ENCODE results near the gene FAM131A. TPM values are rescaled to one million over a fixed set of nuclear protein-coding genes. Genes with fewer than 3 reads are reported as not detected.

The FAM131A gene
- total RNA-seq, 1 experiment from 2014 or later, result 14.4 TPM

- TF ChIP-seq CTCF (conservative IDR thresholded peaks at IDR 0.05), result no peak
- no peak overlapping the region for H4K8ac ChIP-seq (replicated peaks; ENCODE audit: insufficient read length, low read depth, low read length)
- H3T11ph ChIP-seq (ENCODE audit: low read length), result no peak overlapping the region
- H3K9me3 Mint-ChIP-seq, result no peaks in the 10 kb centered on the region; a peak in 1 of 5 replicates
- H3K27me3 ChIP-seq (ENCODE audit: insufficient read depth, low read length), result no peaks in the 10 kb centered on the region; the same call in 1 of the 2 replicates
- no peak overlapping the region for H3K23ac ChIP-seq (ENCODE audit: insufficient read length, low read depth, low read length)
- H2AK5ac ChIP-seq (ENCODE audit: insufficient read length, low read length), result no peak overlapping the region
- no peak overlapping the region for H3K27ac ChIP-seq (ENCODE audit: insufficient read length, low read depth, low read length)
- H3K27ac Mint-ChIP-seq, result no peak overlapping the region
- no peak overlapping the region for H2BK12ac ChIP-seq (ENCODE audit: insufficient read length, low read depth, low read length)
- H2AFZ ChIP-seq (ENCODE audit: low read length), result no peak overlapping the region
- H2BK20ac ChIP-seq (ENCODE audit: low read depth, low read length, poor library complexity, severe bottlenecking), result no peak overlapping the region
- no peak overlapping the region for H3K4me2 ChIP-seq (ENCODE audit: insufficient read depth, insufficient read length, low read length)
- no peak overlapping the region for H4K5ac ChIP-seq (ENCODE audit: insufficient read length, low read depth, low read length)
- no peak overlapping the region for H3K14ac ChIP-seq (ENCODE audit: insufficient read depth, low read length)
- no peak overlapping the region for H2BK15ac ChIP-seq (ENCODE audit: low read depth, low read length)
- no peak overlapping the region for H3K56ac ChIP-seq (ENCODE audit: insufficient read length, low read depth, low read length)
- no peak overlapping the region for H3K4me3 Mint-ChIP-seq
- H3K4me1 ChIP-seq (ENCODE audit: insufficient read depth, low read length), result peaks cover 2% of the 10 kb centered on the region; the same call in 1 of the 2 replicates
- no CpG with 5 or more reads among the region's 24 CpGs for WGBS (ENCODE audit: extremely low coverage, insufficient read length, low lambda C conversion rate)
- no peaks in the 10 kb centered on the region for H4K20me1 ChIP-seq (ENCODE audit: control insufficient read depth, insufficient read depth, insufficient read length)
- peaks cover 8% of the 10 kb centered on the region for H3K27me3 Mint-ChIP-seq (ENCODE audit: low read depth)
- no peaks in the 10 kb centered on the region; the same call in 1 of the 2 replicates for H3K79me2 ChIP-seq (ENCODE audit: insufficient read depth, low read length)
- no peak overlapping the region for H3K18ac ChIP-seq (ENCODE audit: insufficient read length, low read depth, low read length)
- peaks cover 15 to 40% (median 34%) of the 10 kb centered on the region in 3 experiments; a peak in 6 of 7 replicates for H3K36me3 Mint-ChIP-seq (ENCODE audit: insufficient read depth in 1 of 3, low read depth in 3 of 3)
- no peak overlapping the region for H4K91ac ChIP-seq (ENCODE audit: insufficient read length, low read depth, low read length)
- peak; percentile 21 for DNase-seq
- no peak overlapping the region for H3K4ac ChIP-seq (ENCODE audit: low read depth, low read length)
- H3K4me1 Mint-ChIP-seq, result peaks cover 18 to 24% of the 10 kb centered on the region in 2 experiments
- peaks cover 17% of the 10 kb centered on the region for H3K23me2 ChIP-seq (ENCODE audit: insufficient read length, low read depth, low read length, poor library complexity, severe bottlenecking)
- no peaks in the 10 kb centered on the region for H3K79me1 ChIP-seq (ENCODE audit: insufficient read depth, low read depth, low read length, poor library complexity, severe bottlenecking)
- no peak overlapping the region for H2BK5ac ChIP-seq (ENCODE audit: insufficient read length, low read length)
- no peak overlapping the region for H3K9ac ChIP-seq (ENCODE audit: extremely low read depth, insufficient read length, low read length)
- H3K9me3 ChIP-seq (ENCODE audit: control insufficient read depth, low read depth, low read length), result no peaks in the 10 kb centered on the region
- no peak overlapping the region for H2BK120ac ChIP-seq (ENCODE audit: low read depth, low read length, poor library complexity, severe bottlenecking)
These were observed 20.1 kb downstream of the FAM131A start for GRCh38 chr3:184357248-184358123.

All from H9 (cell line).